ENCODE data around the gene MOCS3.

Gene MOCS3

GRCh38 chr20:50953196-50953595, 5.4 kb upstream of the MOCS3 start:
- no peak for TF ChIP-seq CTCF (IDR thresholded peaks at IDR 0.05; ENCODE audit: borderline replicate concordance, control extremely low read depth, extremely low read depth, insufficient read depth, missing control alignments)
- DNase-seq (ENCODE audit: low spot score) = no peak
- in situ Hi-C loops (cut with MboI; ENCODE audit: low sequenced_read_pairs, unreplicated experiment) = no loop called here

GRCh38 chr20:50953821-50954220, 4.8 kb upstream of the MOCS3 start:
- no peak for TF ChIP-seq CTCF (IDR thresholded peaks at IDR 0.05; ENCODE audit: borderline replicate concordance, control extremely low read depth, extremely low read depth, insufficient read depth, missing control alignments)
- in situ Hi-C loops (cut with MboI; ENCODE audit: low sequenced_read_pairs, unreplicated experiment) = no loop called here
- DNase-seq (ENCODE audit: low spot score) = no peak

GRCh38 chr20:50957276-50957675, 1.3 kb upstream of the MOCS3 start:
- TF ChIP-seq CTCF (IDR thresholded peaks at IDR 0.05; ENCODE audit: borderline replicate concordance, control extremely low read depth, extremely low read depth, insufficient read depth, missing control alignments) = no peak
- no peak for DNase-seq (ENCODE audit: low spot score)
- in situ Hi-C loops (cut with MboI; ENCODE audit: low sequenced_read_pairs, unreplicated experiment) = no loop called here

- in situ Hi-C loops (cut with MboI; ENCODE audit: low sequenced_read_pairs, unreplicated experiment) = no loop called here
- TF ChIP-seq CTCF (IDR thresholded peaks at IDR 0.05; ENCODE audit: borderline replicate concordance, control extremely low read depth, extremely low read depth, insufficient read depth, missing control alignments) = no peak
- DNase-seq (ENCODE audit: low spot score) = peak; percentile 91
These were observed 612 bp upstream of the MOCS3 start, which contains the start of gene DPM1 for GRCh38 chr20:50957798-50958614. Gene DPM1 (minus strand): TSS chr20:50958532. CDS start chr20:50958523, 9 bp downstream.

DNA sequence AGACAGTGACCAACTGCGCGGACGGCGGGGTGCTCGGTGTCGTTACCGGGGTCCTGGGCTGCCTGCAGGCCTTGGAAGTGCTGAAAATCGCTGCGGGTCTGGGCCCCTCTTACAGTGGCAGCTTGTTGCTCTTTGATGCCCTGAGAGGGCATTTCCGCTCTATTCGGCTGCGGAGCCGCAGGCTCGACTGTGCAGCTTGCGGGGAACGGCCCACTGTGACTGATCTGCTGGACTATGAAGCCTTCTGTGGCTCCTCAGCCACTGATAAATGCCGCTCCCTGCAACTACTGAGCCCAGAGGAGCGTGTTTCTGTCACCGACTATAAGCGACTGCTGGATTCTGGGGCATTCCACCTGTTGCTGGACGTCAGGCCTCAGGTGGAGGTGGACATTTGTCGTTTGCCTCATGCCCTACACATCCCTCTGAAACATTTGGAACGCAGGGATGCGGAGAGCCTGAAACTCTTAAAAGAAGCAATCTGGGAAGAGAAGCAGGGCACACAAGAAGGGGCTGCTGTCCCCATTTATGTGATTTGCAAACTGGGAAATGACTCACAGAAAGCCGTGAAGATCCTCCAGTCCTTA, 1.0 kb downstream of the MOCS3 start:
- in situ Hi-C loops (cut with MboI; ENCODE audit: low sequenced_read_pairs, unreplicated experiment) = no loop called here
- no peak for DNase-seq (ENCODE audit: low spot score)
- no peak for TF ChIP-seq CTCF (IDR thresholded peaks at IDR 0.05; ENCODE audit: borderline replicate concordance, control extremely low read depth, extremely low read depth, insufficient read depth, missing control alignments)

GRCh38 chr20:50967586-50967985, 9.0 kb downstream of the MOCS3 start:
- in situ Hi-C loops (cut with MboI; ENCODE audit: low sequenced_read_pairs, unreplicated experiment) = no loop called here
- TF ChIP-seq CTCF (IDR thresholded peaks at IDR 0.05; ENCODE audit: borderline replicate concordance, control extremely low read depth, extremely low read depth, insufficient read depth, missing control alignments) = no peak
- DNase-seq (ENCODE audit: low spot score) = no peak
